Mucosa of descending colon (tissue), 3 donors: ENCODE data around the gene NADK2. TPM values are rescaled to one million over a fixed set of nuclear protein-coding genes. Genes with fewer than 3 reads are reported as not detected.

ENCODE experiments used
- ATAC-seq: fragments of 200-7000 bp; cut with Tn5 transposase; one replicate; pipeline ENCODE4 v1.9.1; 2020; ENCODE audit warnings: mild to moderate bottlenecking, moderate library complexity
- DNase-seq, 3 donors: peaks; one replicate each; pipeline ENCODE4 v3.0.0-alpha.2; 2020
- H3K36me3 ChIP-seq: fragments of 200-600 bp; one replicate; pipeline ENCODE4 v1.8.0; 2021; ENCODE audit warnings: low read depth, mild to moderate bottlenecking
- H3K4me1 ChIP-seq: fragments of 200-600 bp; one replicate; pipeline ENCODE4 v1.8.0; 2021; ENCODE audit warnings: low read depth, mild to moderate bottlenecking
- H3K4me3 ChIP-seq: fragments of 200-600 bp; one replicate; pipeline ENCODE4 v1.8.0; 2021; ENCODE audit warnings: mild to moderate bottlenecking
- H3K9me3 ChIP-seq: fragments of 200-600 bp; one replicate; pipeline ENCODE4 v1.8.0; 2021; ENCODE audit warnings: mild to moderate bottlenecking
- CTCF ChIP-seq: fragments of 200-600 bp; IDR thresholded peaks from one replicate; pipeline ENCODE4 v1.8.0; 2022; ENCODE audit warnings: antibody characterized with exemption, mild to moderate bottlenecking
- intact Hi-C, 2 donors: fragments of 100-400 bp; cut with DNase I in 1 of 2; cut with micrococcal nuclease in 1 of 2; formaldehyde crosslinking; loops; one replicate each; pipeline versions ENCODE4 v1.11.0 to v1.11.1; 2022; cut with DNase I, micrococcal nuclease
- total RNA-seq, 3 donors: library from RNA; stranded (reverse); fragmentation: NEBNext Ultra II Directional in 2 of 3; extraction: Animal tissue kit (Norgen Biotek cat#: 25700) in 2 of 3; gene quantifications; one replicate each; pipeline versions ENCODE4 v1.2.1 to v1.2.4, GENCODE V29; 2021 to 2023
- donor health status: DM: no; HTN: no; CAD: no; lungs with moderate emphysema.
- donor health status: DM: no; HTN: no; CAD: no.
- donor health status: DM: no; HTN: yes; CAD: no.

The NADK2 gene
- total RNA-seq, 3 donors from 2014 or later, result 24.3 to 50.3 (median 24.8) TPM

GRCh38 chr5:36152324-36153297 lies 89.1 kb downstream of the NADK2 start:
- TF ChIP-seq CTCF, result no peak
- ATAC-seq, result no peak
- Histone ChIP-seq H3K4me3 (peak overlapping the region; percentile 77), H3K9me3 (no peaks in the 10 kb centered on the region), H3K36me3 (no peaks in the 10 kb centered on the region), H3K4me1 (peaks cover 13% of the 10 kb centered on the region)
- DNase-seq, result peak in 2 of 3 donors; percentile 7 to 38
- intact Hi-C loops, result no loop called here

- H3K9me3 ChIP-seq, result no peaks in the 10 kb centered on the region
- TF ChIP-seq CTCF, result no peak
- ATAC-seq (peak; percentile 100), DNase-seq (peak; percentile 98 to 99 (median 98))
- peak within 1 kb of the TSS; percentile 77 for H3K4me3 ChIP-seq
- H3K4me1 ChIP-seq, result peaks cover 13% of the 10 kb centered on the region
- H3K36me3 ChIP-seq, result no peaks in the 10 kb centered on the region
- intact Hi-C loops, result no loop called here
These were observed 90.0 kb downstream of the NADK2 start, which contains the start of the genes LMBRD2 and SKP2 for GRCh38 chr5:36151434-36152323. Gene LMBRD2 (minus strand): TSS chr5:36151887. CDS start chr5:36143349, 8,538 bp downstream. Gene SKP2 (plus strand): TSS chr5:36152111. CDS start chr5:36152263, 152 bp downstream.

- no peak for TF ChIP-seq CTCF
- H3K4me1 ChIP-seq, result peaks cover 13% of the 10 kb centered on the region
- H3K4me3 ChIP-seq, result peak overlapping the region; percentile 77
- intact Hi-C loops, result no loop called here
- no peaks in the 10 kb centered on the region for H3K9me3 ChIP-seq
- DNase-seq (peak; percentile 38 to 69 (median 46)), ATAC-seq (peak; percentile 37)
- no peaks in the 10 kb centered on the region for H3K36me3 ChIP-seq
These were observed 90.9 kb downstream of the NADK2 start for GRCh38 chr5:36150676-36151433.

GRCh38 chr5:36147681-36148080 lies 94.0 kb downstream of the NADK2 start:
- Histone ChIP-seq H3K4me1 (peaks cover 10% of the 10 kb centered on the region), H3K36me3 (no peaks in the 10 kb centered on the region), H3K4me3 (no peak overlapping the region), H3K9me3 (no peaks in the 10 kb centered on the region)
- no peak for DNase-seq
- intact Hi-C loops, result no loop called here
- no peak for ATAC-seq
- TF ChIP-seq CTCF, result no peak

GRCh38 chr5:36146390-36146789 lies 95.3 kb downstream of the NADK2 start:
- ATAC-seq, result no peak
- DNase-seq, result no peak
- Histone ChIP-seq H3K4me1 (peaks cover 7% of the 10 kb centered on the region), H3K36me3 (no peaks in the 10 kb centered on the region), H3K4me3 (no peak overlapping the region), H3K9me3 (no peaks in the 10 kb centered on the region)
- TF ChIP-seq CTCF, result no peak
- intact Hi-C loops, result no loop called here
